HepG2 (cell line): ENCODE data around the gene HSPB6. TPM values are rescaled to one million over a fixed set of nuclear protein-coding genes. Genes with fewer than 3 reads are reported as not detected.
A peak's percentile ranks its signal among the peaks of the same experiment; 100 is the strongest.

Experiments used
- ATAC-seq: fragments of 200-7000 bp; cut with Tn5 transposase; 3 replicates; pipeline ENCODE4 v1.9.1; 2020; ENCODE audit warnings: mild to moderate bottlenecking, moderate library complexity
- BruUV-seq: library from RNA; stranded (reverse); fragments of 400-500 nt; replicated peaks from 2 replicates; lab custom pipeline; 2021; lab: Mats Ljungman, UMichigan
- CTCF ChIA-PET: fragments of 300-600 bp; formaldehyde crosslinking; extraction: SDS; loops from one replicate; lab custom pipeline; 2021; ENCODE audit warnings: low total read pairs, inconsistent platforms, low intra/inter-chr PET ratio; lab: Yijun Ruan, JAX
- POLR2A ChIA-PET: fragments of 350-600 bp; sonication (Branson Sonifier 250); formaldehyde crosslinking; loops from one replicate; lab custom pipeline; 2020; ENCODE audit warnings: antibody characterized with exemption, inconsistent platforms; lab: Yijun Ruan, JAX
- DNase-seq: peaks from one replicate; pipeline ENCODE4 v3.0.0-alpha.2; 2015; ENCODE audit warnings: low spot score
- FAIRE-seq: peaks from 3 replicates; lab custom pipeline; 2011; peaks lifted over from hg19 to GRCh38; lab: Jason Lieb, UNC
- H2AFZ ChIP-seq: one replicate; pipeline ENCODE4 v1.6.1; 2011; ENCODE audit warnings: low read length, inconsistent platforms
- H3K27ac ChIP-seq: fragments of 300-600 bp; 3 replicates; pipeline ENCODE4 v1.8.0; 2011; ENCODE audit warnings: mixed run types, mild to moderate bottlenecking, mixed read lengths, low read length, inconsistent platforms; ENCODE audit not compliant: insufficient read depth; ENCODE audit errors: extremely low read length
- H3K27me3 ChIP-seq, 2 experiments: fragments of 200-600 bp in 1 of 2; 2 replicates in 1 of 2; 3 replicates in 1 of 2; pipeline versions ENCODE4 v1.6.0 to v1.8.0; 2011; ENCODE audit warnings: low read length in 2 of 2, mild to moderate bottlenecking in 2 of 2, moderate library complexity in 2 of 2, inconsistent platforms in 1 of 2; ENCODE audit not compliant: insufficient read depth in 2 of 2, control insufficient read depth in 1 of 2
- H3K36me3 ChIP-seq, 2 experiments: fragments of 200-600 bp in 1 of 2; replicated peaks in 1 of 2; 2 replicates in 1 of 2; 3 replicates in 1 of 2; pipeline versions ENCODE4 v1.5.1 to v1.8.0; 2011; ENCODE audit warnings: low read length in 2 of 2, inconsistent platforms in 1 of 2; ENCODE audit not compliant: insufficient read depth in 2 of 2, control insufficient read depth in 1 of 2
- H3K4me1 ChIP-seq: 2 replicates; pipeline ENCODE4 v1.5.1; 2012; ENCODE audit warnings: low read length, inconsistent platforms; ENCODE audit not compliant: insufficient read depth
- H3K4me2 ChIP-seq: 2 replicates; pipeline ENCODE4 v1.6.0; 2011; ENCODE audit warnings: low read depth, low read length, inconsistent platforms
- H3K4me3 ChIP-seq, 3 experiments: fragments of 200-600 bp in 1 of 3; sonication (generic), shearing (Covaris generic) in 1 of 3; replicated peaks in 1 of 3; 2 replicates each; pipeline ENCODE4 v1.5.1; 2011 to 2016; ENCODE audit warnings: low read length in 3 of 3, inconsistent platforms in 2 of 3, low read depth in 2 of 3, mild to moderate bottlenecking in 2 of 3, control low read depth in 1 of 3, mixed read lengths in 1 of 3; ENCODE audit not compliant: insufficient read depth in 1 of 3
- H3K79me2 ChIP-seq: one replicate; pipeline ENCODE4 v1.6.1; 2011; ENCODE audit warnings: low read length, inconsistent platforms; ENCODE audit not compliant: insufficient read depth
- H3K9ac ChIP-seq: 2 replicates; pipeline ENCODE4 v1.6.0; 2011; ENCODE audit warnings: mild to moderate bottlenecking, low read depth, low read length, inconsistent platforms; ENCODE audit not compliant: insufficient read depth
- H3K9me3 ChIP-seq: 2 replicates; pipeline ENCODE4 v1.5.1; 2012; ENCODE audit warnings: mild to moderate bottlenecking, low read length
- H4K20me1 ChIP-seq: 2 replicates; pipeline ENCODE4 v1.6.0; 2011; ENCODE audit warnings: inconsistent platforms, mild to moderate bottlenecking, low read length, moderate library complexity; ENCODE audit not compliant: insufficient read depth
- DMAP1 ChIP-seq: IDR thresholded peaks from 2 replicates; pipeline ENCODE4 v1.6.1; 2016
- FOXA1 ChIP-seq, 2 experiments: fragments of 450-650 bp in 1 of 2; sonication (generic) in 1 of 2; formaldehyde crosslinking in 1 of 2; IDR thresholded peaks; 2 replicates each; pipeline versions ENCODE4 v1.4.0 to v1.6.1; 2016 to 2020; ENCODE audit warnings: missing genetic modification reagents in 1 of 2
- FOXO4 ChIP-seq: sonication (generic); formaldehyde crosslinking; conservative IDR thresholded peaks from 2 replicates; pipeline ENCODE4 v1.8.1; 2023; ENCODE audit warnings: missing genetic modification reagents
- MAF1 ChIP-seq: sonication (generic); formaldehyde crosslinking; IDR thresholded peaks from 2 replicates; pipeline ENCODE4 v1.5.0; 2020; ENCODE audit warnings: missing genetic modification reagents, borderline replicate concordance
- NFE2L1 ChIP-seq: sonication (generic); formaldehyde crosslinking; IDR thresholded peaks from 2 replicates; pipeline ENCODE4 v1.4.0; 2020; ENCODE audit warnings: missing genetic modification reagents, mild to moderate bottlenecking, borderline replicate concordance
- THAP9 ChIP-seq: sonication (generic); formaldehyde crosslinking; IDR thresholded peaks from 2 replicates; pipeline ENCODE4; 2020; ENCODE audit warnings: missing genetic modification reagents, mild to moderate bottlenecking, borderline replicate concordance
- ZC3H4 ChIP-seq: sonication (generic); formaldehyde crosslinking; IDR thresholded peaks from 2 replicates; pipeline ENCODE4 v1.4.0; 2020; ENCODE audit warnings: missing genetic modification reagents, borderline replicate concordance
- ZFX ChIP-seq: sonication (generic); formaldehyde crosslinking; IDR thresholded peaks from 2 replicates; pipeline ENCODE4 v1.4.0; 2020; ENCODE audit warnings: mild to moderate bottlenecking, low read depth, missing genetic modification reagents, moderate library complexity
- WGBS: methylation state at CpG from one replicate; pipeline ENCODE4 v1.1.6; 2017; ENCODE audit warnings: low lambda C conversion rate; 5-methylcytosine and 5-hydroxymethylcytosine counted together
- in situ Hi-C: cut with HindIII; loops from 2 replicates; pipeline ENCODE4 v1.10.0; 2017; ENCODE audit warnings: low pct_unique_long_range_greater_than_20kb; ENCODE audit not compliant: extremely low pct_ligation_motif_present
- intact Hi-C: fragments of 100-400 bp; cut with micrococcal nuclease; formaldehyde crosslinking; loops from one replicate; pipeline ENCODE4 v1.10.0; 2022; ENCODE audit not compliant: unreplicated experiment
- polyA plus RNA-seq, 8 experiments: library from polyadenylated mRNA; depleted of rRNA in 3 of 8; stranded (reverse) in 7 of 8; unstranded in 1 of 8; fragments of >200 nt; fragmentation: Illumina TruSeq in 4 of 8; extraction: Trizol in 4 of 8; gene quantifications; 2 replicates each; pipeline versions ENCODE4 v1.2.1 to v1.2.3, GENCODE V29; 2011 to 2016; ENCODE audit warnings: low read depth in 4 of 8, missing spikeins in 1 of 8, mixed read lengths in 1 of 8; ENCODE audit not compliant: insufficient read depth in 1 of 8
- total RNA-seq, 5 experiments: library from RNA; depleted of rRNA; stranded (reverse); fragments of >200 nt; fragmentation: Illumina TruSeq; extraction: Trizol; gene quantifications; 2 replicates each; pipeline ENCODE4 v1.2.3, GENCODE V29; 2016; ENCODE audit warnings: low read depth in 1 of 5
- TF ChIP-seq, protein P1 (sequence below): sonication (generic); formaldehyde crosslinking; IDR thresholded peaks from 2 replicates; pipeline ENCODE4 v1.8.0; 2022; ENCODE audit warnings: mild to moderate bottlenecking, missing genetic modification reagents; ENCODE audit not compliant: insufficient replicate concordance
- TF ChIP-seq, protein P2 (sequence below), 2 experiments: sonication (generic) in 1 of 2; formaldehyde crosslinking in 1 of 2; IDR thresholded peaks; 2 replicates each; pipeline versions ENCODE4 v1.6.1 to v1.9.0; 2014 to 2022; ENCODE audit warnings: antibody characterized with exemption in 1 of 2, borderline replicate concordance in 1 of 2, inconsistent platforms in 1 of 2, low read depth in 1 of 2, missing genetic modification reagents in 1 of 2

HSPB6 gene
- total and polyA plus RNA-seq, 2 of the 13 experiments (the other 11 are each of a cell fraction or from before 2014, with no cell fraction given) = 0.18 TPM; not detected in 1

DNA sequence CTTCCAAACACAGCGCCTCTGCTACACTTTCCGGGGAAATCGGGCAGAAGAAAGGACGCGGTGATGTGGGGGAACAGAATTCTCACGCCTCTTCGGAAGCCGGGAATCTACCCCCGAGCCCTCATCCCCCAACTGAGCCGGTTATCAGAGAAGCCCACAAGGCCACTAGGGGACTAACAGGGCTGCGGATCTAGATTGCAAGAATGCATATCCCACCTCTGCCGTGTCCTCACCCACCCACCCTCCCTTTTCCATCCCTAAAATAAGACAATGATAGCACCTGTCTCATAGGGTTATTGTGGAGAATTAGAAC lies 15.7 kb downstream of the HSPB6 start:
- peaks cover 10 to 29% of the 10 kb centered on the region in 2 experiments; a peak in 4 of 5 replicates for H3K36me3 ChIP-seq
- no peaks in the 10 kb centered on the region for H4K20me1 ChIP-seq
- ChIA-PET POLR2A (interaction anchor here (0.8 to 4.6 kb wide), 23 partner anchors 7 to 190 kb away, joined by 3 to 69 read pairs (median 5); partner anchors contain the start of genes COX6B1, HAUS5, HSPB6 and LIN37), CTCF (no interaction called here)
- no TSS peak for BruUV-seq
- peak overlapping the region; percentile 77 for H3K9ac ChIP-seq
- FAIRE-seq (no peak), DNase-seq (no peak), ATAC-seq (peak; percentile 8)
- peaks cover 5% of the 10 kb centered on the region for H3K79me2 ChIP-seq
- intact Hi-C loops (loop anchor here (1.0 to 10.0 kb wide), 3 partner anchors 22 to 50 kb away; partner anchors contain the start of gene KMT2B), in situ Hi-C loops (no loop called here)
- peak overlapping the region; percentile 89 for H3K27ac ChIP-seq
- peaks cover 31% of the 10 kb centered on the region for H3K4me1 ChIP-seq
- WGBS = 0% methylated on average over 9 of the region's 12 CpGs
- no peak overlapping the region for H2AFZ ChIP-seq
- H3K4me2 ChIP-seq = peak overlapping the region; percentile 94
- no peaks in the 10 kb centered on the region for H3K9me3 ChIP-seq
- H3K27me3 ChIP-seq = no peaks in the 10 kb centered on the region; a peak in 1 of 5 replicates
- TF ChIP-seq, protein P1, sequence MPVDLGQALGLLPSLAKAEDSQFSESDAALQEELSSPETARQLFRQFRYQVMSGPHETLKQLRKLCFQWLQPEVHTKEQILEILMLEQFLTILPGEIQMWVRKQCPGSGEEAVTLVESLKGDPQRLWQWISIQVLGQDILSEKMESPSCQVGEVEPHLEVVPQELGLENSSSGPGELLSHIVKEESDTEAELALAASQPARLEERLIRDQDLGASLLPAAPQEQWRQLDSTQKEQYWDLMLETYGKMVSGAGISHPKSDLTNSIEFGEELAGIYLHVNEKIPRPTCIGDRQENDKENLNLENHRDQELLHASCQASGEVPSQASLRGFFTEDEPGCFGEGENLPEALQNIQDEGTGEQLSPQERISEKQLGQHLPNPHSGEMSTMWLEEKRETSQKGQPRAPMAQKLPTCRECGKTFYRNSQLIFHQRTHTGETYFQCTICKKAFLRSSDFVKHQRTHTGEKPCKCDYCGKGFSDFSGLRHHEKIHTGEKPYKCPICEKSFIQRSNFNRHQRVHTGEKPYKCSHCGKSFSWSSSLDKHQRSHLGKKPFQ (CRISPR knock-in tag) = peak; percentile 4
- no peak for TF ChIP-seq ZFX (CRISPR knock-in tag)
- TF ChIP-seq, protein P2, sequence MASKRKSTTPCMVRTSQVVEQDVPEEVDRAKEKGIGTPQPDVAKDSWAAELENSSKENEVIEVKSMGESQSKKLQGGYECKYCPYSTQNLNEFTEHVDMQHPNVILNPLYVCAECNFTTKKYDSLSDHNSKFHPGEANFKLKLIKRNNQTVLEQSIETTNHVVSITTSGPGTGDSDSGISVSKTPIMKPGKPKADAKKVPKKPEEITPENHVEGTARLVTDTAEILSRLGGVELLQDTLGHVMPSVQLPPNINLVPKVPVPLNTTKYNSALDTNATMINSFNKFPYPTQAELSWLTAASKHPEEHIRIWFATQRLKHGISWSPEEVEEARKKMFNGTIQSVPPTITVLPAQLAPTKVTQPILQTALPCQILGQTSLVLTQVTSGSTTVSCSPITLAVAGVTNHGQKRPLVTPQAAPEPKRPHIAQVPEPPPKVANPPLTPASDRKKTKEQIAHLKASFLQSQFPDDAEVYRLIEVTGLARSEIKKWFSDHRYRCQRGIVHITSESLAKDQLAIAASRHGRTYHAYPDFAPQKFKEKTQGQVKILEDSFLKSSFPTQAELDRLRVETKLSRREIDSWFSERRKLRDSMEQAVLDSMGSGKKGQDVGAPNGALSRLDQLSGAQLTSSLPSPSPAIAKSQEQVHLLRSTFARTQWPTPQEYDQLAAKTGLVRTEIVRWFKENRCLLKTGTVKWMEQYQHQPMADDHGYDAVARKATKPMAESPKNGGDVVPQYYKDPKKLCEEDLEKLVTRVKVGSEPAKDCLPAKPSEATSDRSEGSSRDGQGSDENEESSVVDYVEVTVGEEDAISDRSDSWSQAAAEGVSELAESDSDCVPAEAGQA (IDR thresholded peaks at IDR 0.05; ENCODE audit: low read depth) = no peak
- TF ChIP-seq, protein P2 (CRISPR knock-in tag; IDR thresholded peaks at IDR 0.05; ENCODE audit: borderline replicate concordance) = no peak
- TF ChIP-seq ZC3H4 (CRISPR knock-in tag) = peak; percentile 11; the same call in 1 of the 2 replicates
- peak; percentile 16; the same call in 1 of the 2 replicates for TF ChIP-seq DMAP1 (CRISPR knock-in tag)
- TF ChIP-seq FOXO4 (CRISPR knock-in tag) = no peak
- 0 out of 2 replicates have a peak, but pooled peaks have one; percentile 7 for TF ChIP-seq THAP9 (CRISPR knock-in tag)
- no peak for TF ChIP-seq MAF1
- no peak for TF ChIP-seq FOXA1 (IDR thresholded peaks at IDR 0.05)
- TF ChIP-seq FOXA1 (CRISPR knock-in tag; IDR thresholded peaks at IDR 0.05) = 0 out of 2 replicates have a peak, but pooled peaks have one; percentile 1
- TF ChIP-seq NFE2L1 = peak; percentile 9; the same call in 1 of the 2 replicates
- TF ChIP-seq, all 625 proteins: peak for 6
- H3K4me3 ChIP-seq = peak overlapping the region; percentile 50 to 84 (median 62); a peak in 5 of 6 replicates
